GM18870 (cell line): Measurements from ENCODE around the gene TRAF2.

Source experiments
- ATAC-seq: cut with Tn5 transposase; IDR thresholded peaks from one replicate; pipeline ENCODE4 v1.9.1; 2021; ENCODE audit warnings: moderate library complexity; ENCODE audit not compliant: unreplicated experiment

The TRAF2 gene

GRCh38 chr9:136846376-136847087 lies 39.8 kb upstream of the TRAF2 start:
- no peak for ATAC-seq

GRCh38 chr9:136847088-136847825 lies 39.1 kb upstream of the TRAF2 start:
- no peak for ATAC-seq

- ATAC-seq, result no peak
Measured at GRCh38 chr9:136847826-136848392, 38.4 kb upstream of the TRAF2 start.

GRCh38 chr9:136848393-136849037 lies 37.8 kb upstream of the TRAF2 start:
- ATAC-seq, result no peak

- peak; percentile 81 for ATAC-seq
Measured at GRCh38 chr9:136849038-136849959, 37.0 kb upstream of the TRAF2 start, which contains the start of gene PHPT1. Gene PHPT1 (plus strand): TSS chr9:136849409. CDS start chr9:136849431, 22 bp downstream.

- ATAC-seq, result no peak
Measured at GRCh38 chr9:136849960-136850865, 36.1 kb upstream of the TRAF2 start.

- ATAC-seq, result no peak
Measured at GRCh38 chr9:136850866-136851775, 35.2 kb upstream of the TRAF2 start.

- no peak for ATAC-seq
Measured at GRCh38 chr9:136851941-136852663, 34.2 kb upstream of the TRAF2 start, which contains the start of gene MAMDC4. Gene MAMDC4 (plus strand): TSS chr9:136852346. CDS start chr9:136852417, 71 bp downstream.

GRCh38 chr9:136852664-136853595 lies 33.4 kb upstream of the TRAF2 start:
- ATAC-seq, result no peak

- ATAC-seq, result no peak
Measured at GRCh38 chr9:136853596-136854112, 32.7 kb upstream of the TRAF2 start.

GRCh38 chr9:136854113-136854841 lies 32.0 kb upstream of the TRAF2 start:
- no peak for ATAC-seq

- no peak for ATAC-seq
Measured at GRCh38 chr9:136854842-136855460, 31.4 kb upstream of the TRAF2 start.

GRCh38 chr9:136855461-136856078 lies 30.7 kb upstream of the TRAF2 start:
- ATAC-seq, result no peak

GRCh38 chr9:136856079-136856476 lies 30.2 kb upstream of the TRAF2 start:
- ATAC-seq, result no peak
